Ectodermal cell (in vitro differentiated cells): ENCODE results near the gene UST.

ENCODE experiments used
- H3K27ac ChIP-seq: 2 replicates; pipeline ENCODE4 v1.7.0; 2013; ENCODE audit warnings: mild to moderate bottlenecking, low read depth, low read length; ENCODE audit not compliant: insufficient read depth, poor library complexity, severe bottlenecking
- H3K27me3 ChIP-seq: 2 replicates; pipeline ENCODE4 v1.7.0; 2013; ENCODE audit warnings: mild to moderate bottlenecking, low read length; ENCODE audit not compliant: insufficient read depth, control insufficient read depth, poor library complexity, severe bottlenecking
- H3K36me3 ChIP-seq: one replicate; pipeline ENCODE4 v1.7.0; 2013; ENCODE audit warnings: low read length; ENCODE audit not compliant: control insufficient read depth, insufficient read depth
- H3K4me1 ChIP-seq: one replicate; pipeline ENCODE4 v1.7.0; 2013; ENCODE audit warnings: low read length; ENCODE audit not compliant: control insufficient read depth, insufficient read depth
- H3K4me3 ChIP-seq: 2 replicates; pipeline ENCODE4 v1.7.0; 2013; ENCODE audit warnings: low read depth, low read length, control low read depth; ENCODE audit not compliant: insufficient read depth
- H3K9me3 ChIP-seq: 2 replicates; pipeline ENCODE4 v1.7.0; 2013; ENCODE audit warnings: mild to moderate bottlenecking, low read length, moderate library complexity; ENCODE audit not compliant: control insufficient read depth
- WGBS, 2 experiments: methylation state at CpG; one replicate each; pipeline ENCODE4 v1.1.7; 2013; ENCODE audit warnings: missing lambda C conversion rate in 2 of 2; 5-methylcytosine and 5-hydroxymethylcytosine counted together

UST gene

DNA sequence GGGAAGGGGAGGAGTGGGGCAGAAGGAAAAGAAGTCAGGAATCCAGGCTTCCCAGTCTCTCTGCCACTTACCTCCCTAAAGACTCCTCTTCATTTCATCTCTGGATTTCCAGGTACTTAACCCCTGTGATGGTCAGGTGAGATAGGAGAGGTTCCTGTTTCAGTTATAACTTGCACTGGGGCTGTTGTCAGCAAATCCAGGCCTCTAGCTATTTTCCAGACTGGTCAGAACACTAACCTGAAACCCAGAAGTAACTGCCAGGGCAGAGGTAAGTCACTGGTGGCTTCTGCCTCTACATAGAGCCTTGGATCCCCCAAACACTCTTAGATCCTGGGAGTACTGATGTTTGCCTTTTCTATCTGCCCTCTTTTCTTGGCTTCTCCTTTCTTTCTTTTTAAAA is 337.2 kb downstream of the UST start:
- no peaks in the 10 kb centered on the region for H3K4me1 ChIP-seq
- H3K36me3 ChIP-seq: no peaks in the 10 kb centered on the region
- H3K4me3 ChIP-seq: no peak overlapping the region

DNA sequence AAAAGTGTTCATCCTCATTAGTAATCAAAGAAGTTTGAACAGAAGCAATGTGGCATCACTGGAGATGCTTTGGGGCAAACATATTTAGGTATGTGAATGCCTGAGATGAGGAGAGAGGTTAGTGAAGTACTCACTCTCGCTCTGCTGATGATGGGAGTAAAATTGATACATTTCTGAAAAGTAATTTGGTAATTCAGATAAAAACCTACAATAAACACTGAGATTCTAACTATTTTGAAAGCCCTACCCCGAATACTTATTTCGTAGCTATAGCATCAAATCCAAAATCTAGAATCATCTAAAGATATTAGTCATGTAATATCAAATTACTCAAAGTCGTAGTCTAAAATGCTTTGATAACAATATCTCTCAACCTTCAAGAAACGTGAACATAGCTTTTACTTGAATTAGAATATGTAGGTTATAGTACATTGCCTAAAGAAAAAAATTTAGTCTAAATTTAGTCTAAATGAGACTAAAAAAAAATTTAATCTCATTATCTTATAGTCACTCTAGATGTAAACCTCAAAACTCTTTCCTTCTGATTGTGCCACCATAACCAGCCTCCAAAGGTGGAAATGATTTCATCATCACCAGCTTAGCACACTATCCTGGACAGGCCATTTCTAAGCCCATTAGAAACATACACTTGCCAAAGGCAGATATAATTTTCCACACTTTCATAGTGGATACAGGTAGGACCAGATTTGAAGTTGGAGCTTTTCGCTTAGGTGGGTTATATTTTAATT is 338.2 kb downstream of the UST start:
- H3K9me3 ChIP-seq: no peaks in the 10 kb centered on the region
- no peaks in the 10 kb centered on the region for H3K4me1 ChIP-seq
- no peak overlapping the region for H3K4me3 ChIP-seq
- H3K27me3 ChIP-seq: no peaks in the 10 kb centered on the region
- H3K36me3 ChIP-seq: no peaks in the 10 kb centered on the region
- H3K27ac ChIP-seq: no peak overlapping the region
- WGBS, 2 experiments: 94 to 97% methylated on average over 3 to 4 of the region's 6 CpGs

More for the DNA sequence above, 337.2 kb downstream of the UST start:
- H3K27ac ChIP-seq: no peak overlapping the region
- H3K9me3 ChIP-seq: no peaks in the 10 kb centered on the region
- H3K27me3 ChIP-seq: no peaks in the 10 kb centered on the region

GRCh38 chr6:149085557-149085938 is 338.7 kb downstream of the UST start:
- Histone ChIP-seq H3K27ac (no peak overlapping the region), H3K36me3 (no peaks in the 10 kb centered on the region), H3K4me1 (no peaks in the 10 kb centered on the region), H3K4me3 (no peak overlapping the region), H3K9me3 (no peaks in the 10 kb centered on the region), H3K27me3 (no peaks in the 10 kb centered on the region)

DNA sequence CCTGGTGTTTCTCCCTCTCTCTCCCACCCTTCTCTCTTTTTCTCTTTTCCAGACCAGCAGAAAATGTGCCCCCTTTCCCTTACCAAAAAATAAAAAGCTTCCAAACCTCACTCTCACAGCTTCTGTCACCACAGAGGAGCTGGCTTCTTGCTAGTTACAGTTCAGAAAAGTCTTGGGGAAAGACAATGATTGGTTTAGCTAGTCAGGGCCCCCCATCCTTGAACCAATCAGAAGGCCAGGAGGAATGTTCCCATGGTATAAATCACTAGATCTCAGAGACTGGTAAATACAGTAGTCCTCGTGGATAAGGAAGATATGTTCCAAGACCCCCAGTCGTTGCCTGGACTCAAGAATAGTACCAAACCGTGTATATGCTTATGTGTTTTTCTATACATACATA is 339.5 kb downstream of the UST start:
- H3K4me1 ChIP-seq: no peaks in the 10 kb centered on the region
- no peaks in the 10 kb centered on the region for H3K27me3 ChIP-seq
- H3K4me3 ChIP-seq: no peak overlapping the region
- H3K36me3 ChIP-seq: no peaks in the 10 kb centered on the region
- no peaks in the 10 kb centered on the region for H3K9me3 ChIP-seq
- 83 to 87% methylated on average over 1 to 2 of the region's 3 CpGs for WGBS, 2 experiments
- no peak overlapping the region for H3K27ac ChIP-seq

GRCh38 chr6:149087898-149088297 is 341.1 kb downstream of the UST start:
- H3K4me3 ChIP-seq: no peak overlapping the region
- no peaks in the 10 kb centered on the region for H3K27me3 ChIP-seq
- H3K4me1 ChIP-seq: no peaks in the 10 kb centered on the region
- 90 to 94% methylated on average over 6 of the region's 6 CpGs for WGBS, 2 experiments
- no peaks in the 10 kb centered on the region for H3K9me3 ChIP-seq
- H3K27ac ChIP-seq: no peak overlapping the region
- H3K36me3 ChIP-seq: no peaks in the 10 kb centered on the region

DNA sequence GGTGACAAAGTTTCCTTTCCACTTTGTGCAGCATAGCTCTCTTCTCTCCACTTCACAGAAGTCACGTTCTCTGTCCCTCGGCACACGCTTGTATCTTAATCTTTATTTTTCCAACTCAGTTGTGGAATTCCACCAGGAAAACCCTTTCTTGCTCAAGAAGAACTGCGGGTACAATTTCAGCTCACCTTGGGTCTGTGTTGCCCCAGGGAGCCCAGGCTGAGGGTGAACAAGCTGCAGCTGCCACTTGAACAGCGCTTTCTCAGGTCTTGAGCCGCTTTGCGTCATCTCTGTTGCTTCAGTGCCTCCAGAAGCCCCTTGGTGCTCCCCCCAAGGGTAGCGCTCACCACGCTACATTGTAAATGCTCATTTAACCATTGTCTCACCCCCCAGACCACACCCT is 341.5 kb downstream of the UST start:
- no peaks in the 10 kb centered on the region for H3K36me3 ChIP-seq

GRCh38 chr6:149089510-149089909 is 342.7 kb downstream of the UST start:
- no peaks in the 10 kb centered on the region for H3K36me3 ChIP-seq
- WGBS, 2 experiments: 92 to 97% methylated on average over 8 of the region's 8 CpGs
- no peak overlapping the region for H3K4me3 ChIP-seq
- no peaks in the 10 kb centered on the region for H3K9me3 ChIP-seq
- H3K27ac ChIP-seq: no peak overlapping the region
- peaks cover 8% of the 10 kb centered on the region for H3K4me1 ChIP-seq
- H3K27me3 ChIP-seq: no peaks in the 10 kb centered on the region

More for the DNA sequence above, 341.5 kb downstream of the UST start:
- 92 to 94% methylated on average over 9 of the region's 9 CpGs for WGBS, 2 experiments
- Histone ChIP-seq H3K9me3 (no peaks in the 10 kb centered on the region), H3K4me3 (no peak overlapping the region), H3K27ac (no peak overlapping the region), H3K27me3 (no peaks in the 10 kb centered on the region), H3K4me1 (no peaks in the 10 kb centered on the region)

GRCh38 chr6:149090937-149091336 is 344.1 kb downstream of the UST start:
- H3K4me1 ChIP-seq: peaks cover 8% of the 10 kb centered on the region
- WGBS, 2 experiments: 93 to 96% methylated on average over 4 of the region's 4 CpGs

GRCh38 chr6:149093643-149094042 is 346.8 kb downstream of the UST start:
- no peaks in the 10 kb centered on the region for H3K27me3 ChIP-seq
- peaks cover 8% of the 10 kb centered on the region for H3K4me1 ChIP-seq
- no peak overlapping the region for H3K27ac ChIP-seq
- H3K4me3 ChIP-seq: no peak overlapping the region
- H3K9me3 ChIP-seq: no peaks in the 10 kb centered on the region
- 88 to 90% methylated on average over 3 of the region's 3 CpGs for WGBS, 2 experiments
- H3K36me3 ChIP-seq: no peaks in the 10 kb centered on the region

More at GRCh38 chr6:149090937-149091336, 344.1 kb downstream of the UST start:
- Histone ChIP-seq H3K36me3 (no peaks in the 10 kb centered on the region), H3K27ac (no peak overlapping the region), H3K9me3 (no peaks in the 10 kb centered on the region), H3K4me3 (no peak overlapping the region), H3K27me3 (no peaks in the 10 kb centered on the region)

GRCh38 chr6:149094156-149094555 is 347.3 kb downstream of the UST start:
- peaks cover 8% of the 10 kb centered on the region for H3K4me1 ChIP-seq
- no peaks in the 10 kb centered on the region for H3K36me3 ChIP-seq
- 42 to 80% methylated on average over 1 to 3 of the region's 3 CpGs for WGBS, 2 experiments
- H3K27ac ChIP-seq: no peak overlapping the region
- no peaks in the 10 kb centered on the region for H3K27me3 ChIP-seq
- no peaks in the 10 kb centered on the region for H3K9me3 ChIP-seq
- H3K4me3 ChIP-seq: no peak overlapping the region
